CD8-positive, alpha-beta memory T cell (primary cell): ENCODE data around the gene HCFC1R1. TPM values are rescaled to one million over a fixed set of nuclear protein-coding genes. Genes with fewer than 3 reads are reported as not detected.
A peak's percentile ranks its signal among the peaks of the same experiment; 100 is the strongest.

Experiments
- CTCF ChIA-PET: fragments of 350-600 bp; sonication (Branson Sonifier 250); formaldehyde crosslinking; loops from one replicate; lab custom pipeline; 2021; ENCODE audit warnings: antibody characterized with exemption; lab: Charles Lee
- POLR2A ChIA-PET: fragments of 350-600 bp; sonication (Branson Sonifier 250); formaldehyde crosslinking; loops from one replicate; lab custom pipeline; 2021; ENCODE audit warnings: antibody characterized with exemption; lab: Charles Lee
- DNase-seq, 5 donors: peaks; one replicate each; pipeline versions ENCODE4 v3.0.0 to v3.0.0-alpha.2; 2020 to 2022; ENCODE audit warnings: mixed read lengths in 1 of 5
- H3K27ac ChIP-seq: one replicate; pipeline ENCODE4 v1.7.0; 2013; ENCODE audit warnings: low read depth, mild to moderate bottlenecking, low read length, moderate library complexity
- H3K27me3 ChIP-seq: 2 replicates; pipeline ENCODE4 v1.7.0; 2013; ENCODE audit warnings: low read length, mild to moderate bottlenecking; ENCODE audit not compliant: insufficient read depth, poor library complexity, severe bottlenecking
- H3K36me3 ChIP-seq: 2 replicates; pipeline ENCODE4 v1.7.0; 2013; ENCODE audit warnings: mild to moderate bottlenecking, low read length, moderate library complexity; ENCODE audit not compliant: insufficient read depth
- H3K4me1 ChIP-seq: 2 replicates; pipeline ENCODE4 v1.7.0; 2013; ENCODE audit warnings: mild to moderate bottlenecking, low read length, moderate library complexity; ENCODE audit not compliant: insufficient read depth
- H3K4me3 ChIP-seq: 2 replicates; pipeline ENCODE4 v1.7.0; 2013; ENCODE audit warnings: mild to moderate bottlenecking, low read length
- H3K9me3 ChIP-seq: 2 replicates; pipeline ENCODE4 v1.7.0; 2013; ENCODE audit warnings: mild to moderate bottlenecking, low read length
- H3K27ac Mint-ChIP-seq, 8 donors: one replicate each; pipeline ENCODE4 v1.8.0; 2020 to 2021; ENCODE audit warnings: mixed read lengths in 8 of 8, mild to moderate bottlenecking in 6 of 8, inconsistent platforms in 3 of 8, moderate library complexity in 3 of 8
- H3K27me3 Mint-ChIP-seq, 2 donors: one replicate each; pipeline ENCODE4 v1.8.0; 2020 to 2021; ENCODE audit warnings: mixed read lengths in 2 of 2, mild to moderate bottlenecking in 1 of 2, moderate library complexity in 1 of 2
- H3K36me3 Mint-ChIP-seq, 3 donors: one replicate each; pipeline ENCODE4 v1.8.0; 2020 to 2021; ENCODE audit warnings: mixed read lengths in 3 of 3, inconsistent platforms in 1 of 3, mild to moderate bottlenecking in 1 of 3
- H3K4me1 Mint-ChIP-seq, 3 donors: one replicate each; pipeline ENCODE4 v1.8.0; 2020 to 2021; ENCODE audit warnings: mixed read lengths in 3 of 3, inconsistent platforms in 1 of 3, mild to moderate bottlenecking in 1 of 3
- H3K4me3 Mint-ChIP-seq, 7 donors: one replicate each; pipeline ENCODE4 v1.8.0; 2020 to 2021; ENCODE audit warnings: mixed read lengths in 7 of 7, mild to moderate bottlenecking in 6 of 7, moderate library complexity in 4 of 7, inconsistent platforms in 2 of 7
- H3K9me3 Mint-ChIP-seq, 5 donors: one replicate each; pipeline ENCODE4 v1.8.0; 2020 to 2022; ENCODE audit warnings: mixed read lengths in 5 of 5, mild to moderate bottlenecking in 3 of 5, moderate library complexity in 2 of 5, inconsistent platforms in 1 of 5
- polyA plus RNA-seq: library from polyadenylated mRNA; unstranded; fragments of 300-500 nt; fragmentation: Illumina TruSeq; gene quantifications from one replicate; pipeline ENCODE4 v1.2.3, GENCODE V29; 2021
- total RNA-seq, 2 experiments: library from RNA; stranded (reverse); gene quantifications; one replicate each; pipeline ENCODE4 v1.2.3, GENCODE V29; 2021

Gene HCFC1R1
- total and polyA plus RNA-seq, 3 experiments from 2014 or later = 23.7 to 26.3 (median 25.6) TPM

DNA sequence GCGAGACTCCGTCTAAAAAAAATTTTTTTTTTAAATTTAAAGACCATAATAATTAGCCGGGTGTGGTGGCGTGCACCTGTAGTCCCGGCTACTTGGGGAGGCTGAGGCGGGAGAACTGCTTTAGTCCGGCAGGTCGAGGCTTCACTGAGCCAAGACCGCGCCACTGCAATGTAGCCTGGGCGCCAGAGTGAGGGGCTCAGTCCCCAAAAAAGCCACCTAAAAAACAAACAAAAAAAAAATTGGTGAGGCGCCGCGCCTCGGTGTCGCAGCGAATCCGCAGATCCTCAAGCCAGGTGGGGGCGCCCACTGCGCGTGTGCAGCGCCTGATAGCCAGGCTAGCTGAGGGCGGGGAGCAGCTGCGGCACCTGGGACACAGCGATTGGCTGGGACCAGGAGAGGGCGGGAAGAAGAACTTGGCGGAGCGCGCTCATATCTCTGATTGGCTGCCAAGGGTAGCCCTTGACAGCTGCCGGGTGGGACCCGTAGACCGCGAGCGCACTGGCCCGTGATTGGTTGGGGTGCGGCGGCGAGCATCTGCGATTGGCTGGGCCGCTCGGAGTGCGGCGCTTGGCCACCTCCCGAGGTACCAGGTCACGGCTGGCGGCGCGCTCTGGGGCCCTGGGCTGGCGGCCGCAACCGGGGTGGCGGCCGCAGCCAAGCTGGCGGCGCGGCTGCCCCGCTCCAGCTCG is 20.0 kb downstream of the HCFC1R1 start:
- DNase-seq = peak; percentile 91 to 97 (median 96)
- peaks cover 22 to 31% (median 27%) of the 10 kb centered on the region in 3 donors for H3K4me1 Mint-ChIP-seq
- ChIA-PET POLR2A (interaction anchor here (0.7 to 1.0 kb wide), 6 partner anchors 16 to 55 kb away, joined by 3 to 7 read pairs (median 4); partner anchors contain the start of gene TNFRSF12A), CTCF (interaction anchor here (0.7 to 14.4 kb wide), 18 partner anchors 8 to 162 kb away, joined by 3 to 289 read pairs (median 4); partner anchors contain the start of genes HCFC1R1, IL32, THOC6 and TNFRSF12A)
- Histone ChIP-seq H3K36me3 (no peaks in the 10 kb centered on the region), H3K4me3 (no peak overlapping the region), H3K4me1 (peaks cover 17% of the 10 kb centered on the region), H3K27me3 (no peaks in the 10 kb centered on the region), H3K9me3 (no peaks in the 10 kb centered on the region), H3K27ac (no peak overlapping the region)
- peak overlapping the region; percentile 66 to 88 (median 79) for H3K4me3 Mint-ChIP-seq
- H3K36me3 Mint-ChIP-seq = no peaks in the 10 kb centered on the region
- peak overlapping the region in 4 of 8 donors; percentile 8 to 79 (median 50) for H3K27ac Mint-ChIP-seq
- H3K9me3 Mint-ChIP-seq = peaks cover 0 to 2% (median 0%) of the 10 kb centered on the region in 5 donors
- peaks cover 8 to 13% of the 10 kb centered on the region in 2 donors for H3K27me3 Mint-ChIP-seq

DNA sequence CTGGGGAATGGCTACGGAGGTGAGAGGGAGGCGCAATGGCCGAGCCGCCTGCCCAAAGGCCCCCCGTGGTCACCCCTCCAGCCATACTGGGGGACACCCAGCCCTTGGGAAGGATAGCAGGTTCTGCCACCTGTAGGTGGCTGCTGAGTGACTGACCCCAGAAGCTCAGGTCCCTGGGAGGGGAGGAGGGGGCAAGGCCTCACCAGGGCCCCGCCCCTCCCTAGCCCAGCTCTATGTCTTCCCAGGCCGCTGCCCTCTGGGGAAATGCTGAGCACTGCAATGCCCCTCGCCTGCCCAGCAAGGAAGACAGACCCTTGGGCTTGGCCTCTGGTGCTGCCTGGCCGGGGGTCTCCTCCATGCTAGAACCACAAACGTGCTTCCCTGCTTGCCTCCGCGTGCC is 22.4 kb downstream of the HCFC1R1 start:
- Histone ChIP-seq H3K27me3 (no peaks in the 10 kb centered on the region), H3K36me3 (no peaks in the 10 kb centered on the region), H3K4me1 (no peaks in the 10 kb centered on the region), H3K9me3 (no peaks in the 10 kb centered on the region), H3K27ac (no peak overlapping the region), H3K4me3 (no peak overlapping the region)
- ChIA-PET POLR2A (no interaction called here), CTCF (interaction anchor here (1.0 to 14.4 kb wide), 2 partner anchors 26 to 164 kb away, joined by 3 to 289 read pairs; partner anchors contain the start of genes HCFC1R1, THOC6 and TNFRSF12A)
- no peak overlapping the region for H3K27ac Mint-ChIP-seq
- no peaks in the 10 kb centered on the region for H3K36me3 Mint-ChIP-seq
- peaks cover 0 to 2% (median 0%) of the 10 kb centered on the region in 5 donors for H3K9me3 Mint-ChIP-seq
- peaks cover 0 to 8% (median 6%) of the 10 kb centered on the region in 3 donors for H3K4me1 Mint-ChIP-seq
- peaks cover 8 to 10% of the 10 kb centered on the region in 2 donors for H3K27me3 Mint-ChIP-seq
- DNase-seq = no peak
- H3K4me3 Mint-ChIP-seq = no peak overlapping the region

DNA sequence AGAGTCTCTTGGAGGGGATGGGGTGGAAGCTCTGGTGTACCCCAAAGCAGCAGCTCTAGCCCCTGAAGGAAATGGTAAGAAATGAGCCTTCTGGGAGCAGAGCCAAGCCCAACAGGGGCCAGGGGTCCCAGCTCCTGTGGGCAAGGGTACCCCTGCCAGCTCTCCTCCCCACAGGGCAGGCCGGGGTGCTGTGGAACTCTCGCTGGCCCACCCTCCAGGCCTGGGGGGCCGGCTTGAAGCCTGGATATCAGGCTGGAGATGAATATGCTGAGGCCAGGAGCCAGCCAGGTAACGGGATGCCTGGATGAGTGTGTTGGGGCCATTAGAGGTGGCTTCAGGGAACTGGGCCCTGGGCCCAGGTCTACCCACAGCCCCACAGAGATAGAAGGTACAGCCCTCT is 23.2 kb downstream of the HCFC1R1 start:
- Mint-ChIP-seq H3K27ac (no peak overlapping the region), H3K4me1 (peaks cover 0 to 8% (median 6%) of the 10 kb centered on the region in 3 donors), H3K36me3 (no peaks in the 10 kb centered on the region), H3K27me3 (peaks cover 8 to 10% of the 10 kb centered on the region in 2 donors), H3K9me3 (peaks cover 0 to 2% (median 0%) of the 10 kb centered on the region in 5 donors), H3K4me3 (no peak overlapping the region)
- no peak for DNase-seq
- Histone ChIP-seq H3K4me1 (no peaks in the 10 kb centered on the region), H3K4me3 (no peak overlapping the region), H3K27ac (no peak overlapping the region), H3K9me3 (no peaks in the 10 kb centered on the region), H3K27me3 (no peaks in the 10 kb centered on the region), H3K36me3 (no peaks in the 10 kb centered on the region)
- POLR2A ChIA-PET = interaction anchor here (1.1 kb wide), 1 partner anchor 19 kb away, joined by 3 read pairs; no protein-coding TSS in a partner anchor
- CTCF ChIA-PET = interaction anchor here (14.4 kb wide), 1 partner anchor 26 kb away, joined by 289 read pairs; the partner anchor contains the start of genes HCFC1R1, THOC6 and TNFRSF12A

DNA sequence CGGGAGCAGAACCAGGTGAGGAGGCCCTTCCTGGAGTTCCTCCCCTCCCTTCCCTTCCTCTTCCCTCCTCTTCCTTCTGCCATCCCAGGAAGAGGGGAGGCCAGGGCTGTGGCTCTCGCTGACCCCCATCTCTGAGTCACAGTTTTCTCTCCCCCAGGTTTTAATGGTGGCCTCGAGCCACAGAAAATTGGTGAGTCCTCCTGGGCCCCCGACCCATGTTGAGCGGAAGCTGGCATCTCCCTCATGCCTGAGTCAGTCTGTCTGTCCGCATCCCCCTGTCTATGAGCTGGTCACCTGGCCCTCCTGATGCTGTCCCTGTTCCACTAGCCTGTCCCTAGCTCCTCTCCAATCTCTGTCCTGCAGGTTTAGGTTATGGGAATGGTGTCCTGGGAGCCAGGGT is 23.8 kb downstream of the HCFC1R1 start:
- POLR2A ChIA-PET = interaction anchor here (1.1 kb wide), 1 partner anchor 19 kb away, joined by 3 read pairs; no protein-coding TSS in a partner anchor
- Histone ChIP-seq H3K27ac (no peak overlapping the region), H3K27me3 (no peaks in the 10 kb centered on the region), H3K36me3 (no peaks in the 10 kb centered on the region), H3K4me1 (no peaks in the 10 kb centered on the region), H3K4me3 (no peak overlapping the region), H3K9me3 (no peaks in the 10 kb centered on the region)
- no peaks in the 10 kb centered on the region for H3K36me3 Mint-ChIP-seq
- peaks cover 0 to 7% (median 6%) of the 10 kb centered on the region in 3 donors for H3K4me1 Mint-ChIP-seq
- H3K4me3 Mint-ChIP-seq = no peak overlapping the region
- H3K9me3 Mint-ChIP-seq = peaks cover 0 to 2% (median 0%) of the 10 kb centered on the region in 5 donors
- CTCF ChIA-PET = interaction anchor here (14.4 kb wide), 1 partner anchor 27 kb away, joined by 289 read pairs; the partner anchor contains the start of genes HCFC1R1, THOC6 and TNFRSF12A
- DNase-seq = no peak
- H3K27me3 Mint-ChIP-seq = peaks cover 5 to 10% of the 10 kb centered on the region in 2 donors
- H3K27ac Mint-ChIP-seq = no peak overlapping the region

DNA sequence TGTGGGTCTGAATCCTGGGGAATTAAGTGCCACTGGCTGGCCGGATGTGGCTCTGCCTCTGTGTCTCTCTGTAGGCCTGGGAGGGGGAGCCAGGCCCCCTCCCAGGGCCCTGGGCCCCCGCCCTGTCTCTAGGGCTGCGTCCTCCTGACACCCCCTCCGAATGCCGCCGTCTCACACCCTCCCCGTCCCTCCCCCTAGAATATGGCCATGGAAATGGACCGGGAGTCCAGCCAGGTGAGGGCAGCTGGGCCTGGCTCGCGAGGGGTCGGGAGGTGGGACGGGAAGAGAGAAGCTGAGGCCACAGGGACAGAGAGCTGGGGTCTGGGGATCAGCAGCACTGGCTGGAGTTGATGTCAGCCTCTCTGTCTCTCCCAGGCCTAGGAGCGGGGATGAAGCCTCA is 27.4 kb downstream of the HCFC1R1 start:
- H3K27me3 ChIP-seq = no peaks in the 10 kb centered on the region
- Mint-ChIP-seq H3K4me3 (no peak overlapping the region), H3K27ac (no peak overlapping the region), H3K27me3 (peaks cover 0 to 8% of the 10 kb centered on the region in 2 donors), H3K4me1 (no peaks in the 10 kb centered on the region), H3K36me3 (no peaks in the 10 kb centered on the region), H3K9me3 (peaks cover 0 to 2% (median 0%) of the 10 kb centered on the region in 5 donors)
- H3K36me3 ChIP-seq = no peaks in the 10 kb centered on the region
- no peaks in the 10 kb centered on the region for H3K9me3 ChIP-seq
- H3K4me1 ChIP-seq = no peaks in the 10 kb centered on the region
- H3K27ac ChIP-seq = no peak overlapping the region
- ChIA-PET POLR2A (no interaction called here), CTCF (interaction anchor here (1.1 kb wide), 1 partner anchor 11 kb away, joined by 3 read pairs; no protein-coding TSS in a partner anchor)
- no peak for DNase-seq
- H3K4me3 ChIP-seq = no peak overlapping the region

DNA sequence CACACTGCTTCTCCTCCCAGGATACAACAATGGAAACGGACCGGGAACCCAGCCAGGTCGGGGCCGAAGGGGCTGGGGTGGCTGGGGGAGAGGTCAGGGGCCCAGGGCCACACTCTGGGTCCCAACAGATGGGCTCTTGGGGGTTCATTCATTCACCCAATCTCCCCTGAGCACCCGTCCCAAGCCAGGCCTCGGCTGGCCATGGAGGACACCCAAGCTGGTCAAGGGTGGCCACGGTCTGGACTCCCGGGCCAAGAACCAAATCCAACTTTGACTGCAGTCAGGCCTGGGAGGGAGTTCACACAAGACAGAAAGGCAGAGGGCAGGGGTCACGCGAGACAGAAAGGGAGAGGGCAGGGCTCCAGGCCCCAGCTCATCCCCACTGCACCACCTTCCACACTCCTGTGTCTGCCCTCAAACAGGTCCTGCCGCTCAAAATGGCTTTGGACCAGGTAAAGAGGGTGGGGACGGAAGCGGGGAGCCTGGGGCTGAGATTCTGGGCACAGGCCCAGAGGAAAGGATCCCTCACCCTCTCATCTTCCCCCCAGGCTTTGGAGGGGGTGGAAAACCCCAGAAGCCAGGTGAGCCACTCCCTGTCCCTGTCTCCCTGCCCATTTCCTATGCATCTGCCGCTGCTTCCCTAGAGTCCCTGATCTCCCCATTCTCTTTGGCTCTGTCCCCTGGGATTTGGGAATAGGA is 31.2 kb downstream of the HCFC1R1 start:
- Histone ChIP-seq H3K27me3 (no peaks in the 10 kb centered on the region), H3K27ac (no peak overlapping the region), H3K4me3 (no peak overlapping the region), H3K36me3 (no peaks in the 10 kb centered on the region), H3K4me1 (no peaks in the 10 kb centered on the region), H3K9me3 (no peaks in the 10 kb centered on the region)
- no peaks in the 10 kb centered on the region for H3K36me3 Mint-ChIP-seq
- H3K4me3 Mint-ChIP-seq = no peak overlapping the region
- DNase-seq = no peak
- ChIA-PET POLR2A (no interaction called here), CTCF (interaction anchor here (1.6 to 2.0 kb wide), 3 partner anchors 10 to 36 kb away, joined by 4 to 5 read pairs (median 4); no protein-coding TSS in a partner anchor)
- no peak overlapping the region for H3K27ac Mint-ChIP-seq
- H3K9me3 Mint-ChIP-seq = no peaks in the 10 kb centered on the region
- H3K27me3 Mint-ChIP-seq = peaks cover 0 to 4% of the 10 kb centered on the region in 2 donors
- no peaks in the 10 kb centered on the region for H3K4me1 Mint-ChIP-seq

DNA sequence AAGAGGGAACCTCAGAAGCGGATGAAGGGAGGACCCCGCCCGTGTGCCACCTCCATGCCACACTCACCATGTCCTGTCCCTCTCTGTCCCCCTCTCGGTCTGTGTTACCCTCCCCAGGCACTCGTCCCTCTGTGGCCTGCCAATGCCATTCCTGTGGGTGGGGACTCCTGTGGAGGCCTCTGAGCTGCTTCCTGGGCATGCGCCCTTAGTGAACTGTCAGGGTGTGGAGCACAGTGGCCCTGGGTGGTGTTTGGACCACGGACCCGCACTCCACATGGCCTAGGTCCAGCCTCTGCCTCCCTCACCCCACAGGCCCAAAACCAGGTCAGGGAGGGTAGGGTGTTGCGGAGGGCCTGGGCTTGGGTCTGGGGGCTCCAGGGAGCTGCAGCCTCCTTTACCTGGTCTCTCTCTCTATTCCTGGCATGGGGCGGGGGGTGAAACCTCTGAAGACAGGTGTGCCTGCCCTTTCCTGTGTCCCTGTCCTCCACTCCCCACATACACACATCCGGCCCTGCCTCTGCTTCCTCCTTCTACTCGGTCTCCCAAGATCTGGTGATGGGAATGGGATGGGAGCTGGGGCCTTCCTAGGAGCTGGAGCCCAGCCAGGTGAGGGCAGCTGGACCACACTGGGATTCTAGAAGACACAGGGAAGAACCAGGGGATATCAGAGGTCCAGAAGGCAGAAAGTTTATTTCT is 32.0 kb downstream of the HCFC1R1 start:
- Mint-ChIP-seq H3K4me3 (no peak overlapping the region), H3K36me3 (no peaks in the 10 kb centered on the region), H3K27me3 (peaks cover 0 to 4% of the 10 kb centered on the region in 2 donors), H3K9me3 (no peaks in the 10 kb centered on the region), H3K4me1 (no peaks in the 10 kb centered on the region), H3K27ac (no peak overlapping the region)
- CTCF ChIA-PET = interaction anchor here (1.6 kb wide), 2 partner anchors 9 to 12 kb away, joined by 4 to 5 read pairs; no protein-coding TSS in a partner anchor
- no peak for DNase-seq
- POLR2A ChIA-PET = no interaction called here
- no peaks in the 10 kb centered on the region for H3K36me3 ChIP-seq
- H3K4me1 ChIP-seq = no peaks in the 10 kb centered on the region
- H3K27me3 ChIP-seq = no peaks in the 10 kb centered on the region
- no peak overlapping the region for H3K4me3 ChIP-seq
- H3K27ac ChIP-seq = no peak overlapping the region
- H3K9me3 ChIP-seq = no peaks in the 10 kb centered on the region
